HL-60 (cell line): ENCODE measurements around the gene RIN3.

Experiments used
- DNase-seq, 2 experiments: peaks; one replicate each; pipeline ENCODE4 v3.0.0-alpha.2; 2010 to 2020; ENCODE audit warnings: low read depth in 1 of 2, low spot score in 1 of 2
- H3K27ac ChIP-seq: fragments of 250-450 bp; sonication (Bioruptor Pico); replicated peaks from 2 replicates; pipeline ENCODE4 v1.5.1; 2020; ENCODE audit warnings: mild to moderate bottlenecking, moderate library complexity
- H3K27me3 ChIP-seq: fragments of 250-450 bp; sonication (Bioruptor Pico); 2 replicates; pipeline ENCODE4 v1.5.1; 2021; ENCODE audit warnings: mild to moderate bottlenecking, moderate library complexity; ENCODE audit not compliant: insufficient read depth, poor library complexity, severe bottlenecking
- H3K4me3 ChIP-seq: replicated peaks from 2 replicates; pipeline ENCODE4 v1.5.1; 2011; ENCODE audit warnings: mild to moderate bottlenecking, control low read depth, low read length; ENCODE audit not compliant: insufficient read depth
- GABPA ChIP-seq: IDR thresholded peaks from 2 replicates; pipeline ENCODE4 v1.6.1; 2012; ENCODE audit warnings: low read depth
- POLR2AphosphoS5 ChIP-seq: IDR thresholded peaks from 2 replicates; pipeline ENCODE4 v1.6.1; 2012; ENCODE audit warnings: low read depth
- SPI1 ChIP-seq: IDR thresholded peaks from 2 replicates; pipeline ENCODE4 v1.6.1; 2012; ENCODE audit warnings: low read depth, mild to moderate bottlenecking, borderline replicate concordance
- TF ChIP-seq, protein P1 (sequence below): IDR thresholded peaks from one replicate; pipeline ENCODE4 v1.5.1; 2011; ENCODE audit warnings: low read length, control low read depth, inconsistent platforms; ENCODE audit not compliant: insufficient read depth
- TF ChIP-seq, protein P2 (sequence below): IDR thresholded peaks from 2 replicates; pipeline ENCODE4 v1.6.1; 2012; ENCODE audit warnings: low read depth; ENCODE audit not compliant: insufficient replicate concordance

Gene RIN3

DNA sequence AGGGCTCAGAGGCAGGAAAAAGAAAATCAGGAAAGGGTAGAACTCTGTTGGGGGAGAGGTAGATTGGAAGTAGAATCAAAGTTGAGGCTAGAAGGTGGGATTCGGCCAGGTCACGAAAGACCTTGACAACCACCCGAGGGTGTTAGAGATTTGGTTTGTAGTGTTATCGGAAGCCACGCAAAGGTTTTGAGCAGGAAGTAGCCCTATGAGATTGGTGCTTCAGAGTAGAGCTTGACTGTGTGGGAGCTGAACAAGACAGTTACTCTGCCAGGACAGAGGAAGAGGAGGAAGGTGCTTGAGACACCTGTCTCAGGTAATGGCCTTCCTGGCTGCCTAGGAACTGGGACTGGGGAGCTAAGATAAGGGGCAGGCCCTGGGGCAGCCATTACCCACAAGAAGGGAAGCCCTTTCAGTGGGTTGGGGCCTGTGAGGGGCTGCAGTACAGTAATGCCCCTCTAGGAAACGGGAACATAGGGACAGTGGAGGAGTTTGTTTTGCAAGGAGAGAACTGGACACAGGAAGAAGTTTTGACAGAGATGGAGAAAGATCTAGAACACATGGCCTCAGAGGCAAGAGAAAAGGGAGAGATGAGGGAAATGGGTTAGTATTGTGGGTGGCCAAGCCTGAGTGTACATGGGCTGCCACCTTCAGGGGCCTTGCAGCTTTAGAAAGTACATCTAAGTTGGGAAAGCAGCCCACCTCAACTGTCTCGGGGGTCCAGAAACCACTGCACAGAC lies 73.5 kb downstream of the RIN3 start:
- TF ChIP-seq, protein P1, sequence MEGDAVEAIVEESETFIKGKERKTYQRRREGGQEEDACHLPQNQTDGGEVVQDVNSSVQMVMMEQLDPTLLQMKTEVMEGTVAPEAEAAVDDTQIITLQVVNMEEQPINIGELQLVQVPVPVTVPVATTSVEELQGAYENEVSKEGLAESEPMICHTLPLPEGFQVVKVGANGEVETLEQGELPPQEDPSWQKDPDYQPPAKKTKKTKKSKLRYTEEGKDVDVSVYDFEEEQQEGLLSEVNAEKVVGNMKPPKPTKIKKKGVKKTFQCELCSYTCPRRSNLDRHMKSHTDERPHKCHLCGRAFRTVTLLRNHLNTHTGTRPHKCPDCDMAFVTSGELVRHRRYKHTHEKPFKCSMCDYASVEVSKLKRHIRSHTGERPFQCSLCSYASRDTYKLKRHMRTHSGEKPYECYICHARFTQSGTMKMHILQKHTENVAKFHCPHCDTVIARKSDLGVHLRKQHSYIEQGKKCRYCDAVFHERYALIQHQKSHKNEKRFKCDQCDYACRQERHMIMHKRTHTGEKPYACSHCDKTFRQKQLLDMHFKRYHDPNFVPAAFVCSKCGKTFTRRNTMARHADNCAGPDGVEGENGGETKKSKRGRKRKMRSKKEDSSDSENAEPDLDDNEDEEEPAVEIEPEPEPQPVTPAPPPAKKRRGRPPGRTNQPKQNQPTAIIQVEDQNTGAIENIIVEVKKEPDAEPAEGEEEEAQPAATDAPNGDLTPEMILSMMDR = no peak
- TF ChIP-seq POLR2AphosphoS5 (no peak), SPI1 (no peak), GABPA (no peak)
- TF ChIP-seq, protein P2, sequence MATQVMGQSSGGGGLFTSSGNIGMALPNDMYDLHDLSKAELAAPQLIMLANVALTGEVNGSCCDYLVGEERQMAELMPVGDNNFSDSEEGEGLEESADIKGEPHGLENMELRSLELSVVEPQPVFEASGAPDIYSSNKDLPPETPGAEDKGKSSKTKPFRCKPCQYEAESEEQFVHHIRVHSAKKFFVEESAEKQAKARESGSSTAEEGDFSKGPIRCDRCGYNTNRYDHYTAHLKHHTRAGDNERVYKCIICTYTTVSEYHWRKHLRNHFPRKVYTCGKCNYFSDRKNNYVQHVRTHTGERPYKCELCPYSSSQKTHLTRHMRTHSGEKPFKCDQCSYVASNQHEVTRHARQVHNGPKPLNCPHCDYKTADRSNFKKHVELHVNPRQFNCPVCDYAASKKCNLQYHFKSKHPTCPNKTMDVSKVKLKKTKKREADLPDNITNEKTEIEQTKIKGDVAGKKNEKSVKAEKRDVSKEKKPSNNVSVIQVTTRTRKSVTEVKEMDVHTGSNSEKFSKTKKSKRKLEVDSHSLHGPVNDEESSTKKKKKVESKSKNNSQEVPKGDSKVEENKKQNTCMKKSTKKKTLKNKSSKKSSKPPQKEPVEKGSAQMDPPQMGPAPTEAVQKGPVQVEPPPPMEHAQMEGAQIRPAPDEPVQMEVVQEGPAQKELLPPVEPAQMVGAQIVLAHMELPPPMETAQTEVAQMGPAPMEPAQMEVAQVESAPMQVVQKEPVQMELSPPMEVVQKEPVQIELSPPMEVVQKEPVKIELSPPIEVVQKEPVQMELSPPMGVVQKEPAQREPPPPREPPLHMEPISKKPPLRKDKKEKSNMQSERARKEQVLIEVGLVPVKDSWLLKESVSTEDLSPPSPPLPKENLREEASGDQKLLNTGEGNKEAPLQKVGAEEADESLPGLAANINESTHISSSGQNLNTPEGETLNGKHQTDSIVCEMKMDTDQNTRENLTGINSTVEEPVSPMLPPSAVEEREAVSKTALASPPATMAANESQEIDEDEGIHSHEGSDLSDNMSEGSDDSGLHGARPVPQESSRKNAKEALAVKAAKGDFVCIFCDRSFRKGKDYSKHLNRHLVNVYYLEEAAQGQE = no peak
- no peak for DNase-seq
- H3K27me3 ChIP-seq = no peaks in the 10 kb centered on the region
- no peak overlapping the region for H3K4me3 ChIP-seq
- peak overlapping the region; percentile 57 for H3K27ac ChIP-seq

DNA sequence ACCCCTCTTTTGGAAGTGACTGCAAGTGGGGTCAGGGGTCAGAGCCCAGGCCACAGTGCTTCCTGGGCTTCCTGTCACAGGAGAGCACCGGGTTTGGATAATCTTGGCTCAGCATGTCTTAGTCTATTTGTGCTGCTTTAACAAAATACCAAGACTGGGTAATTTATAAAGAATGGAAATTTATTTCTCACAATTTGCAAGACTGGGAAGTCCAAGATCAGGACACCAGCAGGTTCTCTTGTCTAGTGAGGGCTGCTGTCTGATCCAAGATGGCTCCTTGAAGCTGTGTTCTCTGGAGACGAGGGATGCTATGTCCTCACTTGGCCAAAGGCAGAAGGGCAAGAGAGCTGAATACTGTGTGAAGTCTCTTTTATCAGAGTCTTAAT lies 74.1 kb downstream of the RIN3 start:
- TF ChIP-seq POLR2AphosphoS5 (no peak), GABPA (no peak), SPI1 (no peak)
- TF ChIP-seq, protein P2 = no peak
- TF ChIP-seq, protein P1 = no peak
- peak overlapping the region; percentile 57; the same call in 1 of the 2 replicates for H3K27ac ChIP-seq

DNA sequence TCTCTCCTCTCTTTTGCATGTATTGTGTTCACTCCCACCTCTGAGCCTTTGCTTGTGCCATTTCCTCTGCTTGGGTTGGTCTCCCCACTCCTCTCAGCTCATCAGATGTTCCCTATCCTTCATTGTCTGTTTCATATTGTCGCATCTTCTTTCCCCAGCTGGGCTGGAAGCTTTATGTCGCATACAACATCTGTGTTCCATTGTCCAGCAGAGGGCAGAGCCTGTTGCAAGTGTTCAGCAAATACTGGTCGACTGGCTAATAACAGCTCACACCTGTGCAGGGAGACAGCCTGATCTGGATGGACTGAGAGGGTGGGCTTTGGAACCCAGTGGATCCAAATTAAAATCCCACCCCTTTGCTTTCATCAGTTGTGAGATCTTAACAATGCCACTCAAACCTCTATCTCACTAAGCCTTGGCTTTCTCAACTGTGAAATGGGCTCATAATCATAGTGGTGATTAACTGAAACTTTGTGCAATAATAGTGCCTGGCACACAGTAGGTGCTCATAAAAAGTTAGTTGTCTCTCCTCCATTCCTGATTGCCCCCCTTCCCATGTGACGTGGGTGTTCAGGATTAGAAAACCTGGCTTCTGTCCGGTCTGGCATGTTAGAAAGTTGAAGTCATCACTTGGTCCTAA lies 75.8 kb downstream of the RIN3 start:
- TF ChIP-seq GABPA (no peak), SPI1 (no peak), POLR2AphosphoS5 (no peak)
- TF ChIP-seq, protein P2 = no peak
- TF ChIP-seq, protein P1 = no peak

More for the DNA sequence above, 74.1 kb downstream of the RIN3 start:
- H3K27me3 ChIP-seq = no peaks in the 10 kb centered on the region
- DNase-seq = no peak
- H3K4me3 ChIP-seq = no peak overlapping the region

More for the DNA sequence above, 75.8 kb downstream of the RIN3 start:
- Histone ChIP-seq H3K27ac (no peak overlapping the region), H3K27me3 (no peaks in the 10 kb centered on the region), H3K4me3 (no peak overlapping the region)
- DNase-seq = no peak
